ENCODE measurements around the gene CORO1C.
"Not testable (repeated sequence)": the region's sequence is repeated elsewhere in the genome, so short reads cannot be mapped to it uniquely, and the experiment has no call there.

The CORO1C gene

GRCh38 chr12:108635997-108636808 lies 95.1 kb downstream of the CORO1C start:
- no peak for DNase-seq (ENCODE audit: low read depth)
- no peak for TF ChIP-seq CTCF (IDR thresholded peaks at IDR 0.05; ENCODE audit: low read depth, low read length, missing control alignments)
- H3K4me3 ChIP-seq (ENCODE audit: low read depth, low read length), result peak overlapping the region; percentile 51

GRCh38 chr12:108635201-108635996 lies 95.9 kb downstream of the CORO1C start:
- TF ChIP-seq CTCF (IDR thresholded peaks at IDR 0.05; ENCODE audit: low read depth, low read length, missing control alignments), result no peak
- H3K4me3 ChIP-seq (ENCODE audit: low read depth, low read length), result peak overlapping the region; percentile 51
- peak; percentile 99 for DNase-seq (ENCODE audit: low read depth)

GRCh38 chr12:108634341-108634751 lies 97.0 kb downstream of the CORO1C start:
- TF ChIP-seq CTCF (IDR thresholded peaks at IDR 0.05; ENCODE audit: low read depth, low read length, missing control alignments), result no peak
- no peak for DNase-seq (ENCODE audit: low read depth)
- peak overlapping the region; percentile 10 for H3K4me3 ChIP-seq (ENCODE audit: low read depth, low read length)

GRCh38 chr12:108633534-108634248 lies 97.6 kb downstream of the CORO1C start, which contains the start of gene SELPLG:
TSS of gene SELPLG (minus strand) at chr12:108633894. CDS start at chr12:108624307, 9,587 bp downstream.
- peak; percentile 46 for TF ChIP-seq CTCF (IDR thresholded peaks at IDR 0.05; ENCODE audit: low read depth, low read length, missing control alignments)
- DNase-seq (ENCODE audit: low read depth), result peak; percentile 96
- H3K4me3 ChIP-seq (ENCODE audit: low read depth, low read length), result peak within 1 kb of the TSS; percentile 56

- DNase-seq (ENCODE audit: low read depth), result no peak
- no peak for TF ChIP-seq CTCF (IDR thresholded peaks at IDR 0.05; ENCODE audit: low read depth, low read length, missing control alignments)
- peak overlapping the region; percentile 56 for H3K4me3 ChIP-seq (ENCODE audit: low read depth, low read length)
Observed at GRCh38 chr12:108633081-108633533, 98.2 kb downstream of the CORO1C start.

GRCh38 chr12:108631261-108631660 lies 100.1 kb downstream of the CORO1C start:
- not testable (repeated sequence) for H3K4me3 ChIP-seq (ENCODE audit: low read depth, low read length); DNase-seq (ENCODE audit: low read depth)
